Ovary (tissue), 9 donors: ENCODE measurements around the gene TBC1D12. TPM values are rescaled to one million over a fixed set of nuclear protein-coding genes. Genes with fewer than 3 reads are reported as not detected.

Experiments used
- DNase-seq, 5 donors: peaks; one replicate each; pipeline ENCODE4 v3.0.0-alpha.2; 2019 to 2020
- H3K27ac ChIP-seq, 2 donors: fragments of 200-600 bp; one replicate each; pipeline versions ENCODE4 v1.5.1 to v1.8.0; 2019 to 2022
- H3K27me3 ChIP-seq: fragments of 200-600 bp; one replicate; pipeline ENCODE4 v1.8.0; 2022
- H3K36me3 ChIP-seq: fragments of 200-600 bp; sonication (generic); one replicate; pipeline ENCODE4 v1.5.1; 2019
- H3K4me1 ChIP-seq: one replicate; pipeline ENCODE4 v1.8.1; 2013; ENCODE audit warnings: mild to moderate bottlenecking, moderate library complexity; ENCODE audit not compliant: insufficient read depth
- H3K4me3 ChIP-seq: fragments of 200-600 bp; sonication (generic); one replicate; pipeline ENCODE4 v1.5.1; 2017
- H3K9me3 ChIP-seq, 2 donors: fragments of 200-600 bp in 1 of 2; sonication (generic) in 1 of 2; one replicate each; pipeline versions ENCODE4 v1.5.1 to v1.8.1; 2013 to 2019; ENCODE audit warnings: mild to moderate bottlenecking in 1 of 2, moderate library complexity in 1 of 2
- EP300 ChIP-seq: sonication (generic); formaldehyde crosslinking; IDR thresholded peaks from one replicate; pipeline ENCODE4 v1.6.1; 2017; ENCODE audit warnings: antibody characterized with exemption
- POLR2A ChIP-seq: fragments of 450-650 bp; IDR thresholded peaks from one replicate; pipeline ENCODE4 v1.6.1; 2017; ENCODE audit warnings: antibody characterized with exemption, mild to moderate bottlenecking, moderate library complexity
- WGBS, 3 donors: extraction: QIAGEN DNeasy Blood & Tissue Kit in 1 of 3; methylation state at CpG; one replicate each; pipeline versions ENCODE4 v1.1.5 to v1.1.7; 2013 to 2017; 5-methylcytosine and 5-hydroxymethylcytosine counted together
- intact Hi-C, 4 donors: fragments of 100-400 bp; cut with DNase I; formaldehyde crosslinking; loops; one replicate each; pipeline versions ENCODE4 v1.11.0 to v1.15.1; 2022 to 2023
- polyA plus RNA-seq, 2 donors: library from polyadenylated mRNA; stranded (reverse); fragments of 200-250 nt in 1 of 2; fragments of 350-450 nt in 1 of 2; fragmentation: Illumina TruSeq in 1 of 2; extraction: RNeasy Lipid Tissue Mini Kit (QIAGEN cat#74804) in 1 of 2; gene quantifications; one replicate each; pipeline ENCODE4 v1.2.3, GENCODE V29; 2013 to 2014
- total RNA-seq, 7 donors: library from RNA; depleted of rRNA in 2 of 7; stranded (reverse); fragments of >200 nt in 2 of 7; fragmentation: NEBNext Ultra II Directional in 3 of 7; extraction: Animal tissue kit (Norgen Biotek cat#: 25700) in 3 of 7; gene quantifications; one replicate each; pipeline versions ENCODE4 v1.1.0 to v1.2.4, GENCODE V29; 2016 to 2023
- TF ChIP-seq, protein P1 (sequence below), 3 donors: fragments of 450-650 bp in 2 of 3; fragments of 200-600 bp in 1 of 3; IDR thresholded peaks; one replicate each; pipeline versions ENCODE4 v1.5.1 to v1.8.0; 2016 to 2022; ENCODE audit warnings: antibody characterized with exemption in 3 of 3, mild to moderate bottlenecking in 1 of 3
- donor health status: DM: no; HTN: no; CAD: no; lungs with moderate emphysema.
- donor health status: DM: no; HTN: no; CAD: no.
- donor health status: Bipolar disorder and iron deficiency.
- donor health status: DM: yes; HTN: yes; CAD: no.
- donor health status: DM: no; HTN: no; CAD: no.
- donor health status: DM: yes; HTN: yes; CAD: no.

The TBC1D12 gene
- total and polyA plus RNA-seq, 9 donors, result 5.6 to 20.4 (median 10.2) TPM

GRCh38 chr10:94417321-94417720, 15.0 kb downstream of the TBC1D12 start:
- H3K4me1 ChIP-seq, result peaks cover 3% of the 10 kb centered on the region
- no peaks in the 10 kb centered on the region for H3K9me3 ChIP-seq
- TF ChIP-seq EP300 (no peak), POLR2A (no peak)
- TF ChIP-seq, protein P1, sequence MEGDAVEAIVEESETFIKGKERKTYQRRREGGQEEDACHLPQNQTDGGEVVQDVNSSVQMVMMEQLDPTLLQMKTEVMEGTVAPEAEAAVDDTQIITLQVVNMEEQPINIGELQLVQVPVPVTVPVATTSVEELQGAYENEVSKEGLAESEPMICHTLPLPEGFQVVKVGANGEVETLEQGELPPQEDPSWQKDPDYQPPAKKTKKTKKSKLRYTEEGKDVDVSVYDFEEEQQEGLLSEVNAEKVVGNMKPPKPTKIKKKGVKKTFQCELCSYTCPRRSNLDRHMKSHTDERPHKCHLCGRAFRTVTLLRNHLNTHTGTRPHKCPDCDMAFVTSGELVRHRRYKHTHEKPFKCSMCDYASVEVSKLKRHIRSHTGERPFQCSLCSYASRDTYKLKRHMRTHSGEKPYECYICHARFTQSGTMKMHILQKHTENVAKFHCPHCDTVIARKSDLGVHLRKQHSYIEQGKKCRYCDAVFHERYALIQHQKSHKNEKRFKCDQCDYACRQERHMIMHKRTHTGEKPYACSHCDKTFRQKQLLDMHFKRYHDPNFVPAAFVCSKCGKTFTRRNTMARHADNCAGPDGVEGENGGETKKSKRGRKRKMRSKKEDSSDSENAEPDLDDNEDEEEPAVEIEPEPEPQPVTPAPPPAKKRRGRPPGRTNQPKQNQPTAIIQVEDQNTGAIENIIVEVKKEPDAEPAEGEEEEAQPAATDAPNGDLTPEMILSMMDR (IDR thresholded peaks at IDR 0.05), result no peak
- no peak for DNase-seq
- no peaks in the 10 kb centered on the region for H3K27me3 ChIP-seq
- H3K36me3 ChIP-seq, result no peaks in the 10 kb centered on the region
- no peak overlapping the region for H3K4me3 ChIP-seq
- intact Hi-C loops, result no loop called here
- H3K27ac ChIP-seq, result no peak overlapping the region
- WGBS, 3 donors, result 12 to 42% (median 13%) methylated on average over 1 of the region's 1 CpG

GRCh38 chr10:94420516-94420915, 18.2 kb downstream of the TBC1D12 start:
- intact Hi-C loops, result no loop called here
- TF ChIP-seq POLR2A, result no peak
- H3K4me1 ChIP-seq, result peaks cover 2% of the 10 kb centered on the region
- H3K36me3 ChIP-seq, result no peaks in the 10 kb centered on the region
- no peaks in the 10 kb centered on the region for H3K27me3 ChIP-seq
- DNase-seq, result no peak
- H3K9me3 ChIP-seq, result no peaks in the 10 kb centered on the region
- H3K27ac ChIP-seq, result no peak overlapping the region
- H3K4me3 ChIP-seq, result no peak overlapping the region
- 97% methylated on average over 5 of the region's 5 CpGs for WGBS, 3 donors

DNA sequence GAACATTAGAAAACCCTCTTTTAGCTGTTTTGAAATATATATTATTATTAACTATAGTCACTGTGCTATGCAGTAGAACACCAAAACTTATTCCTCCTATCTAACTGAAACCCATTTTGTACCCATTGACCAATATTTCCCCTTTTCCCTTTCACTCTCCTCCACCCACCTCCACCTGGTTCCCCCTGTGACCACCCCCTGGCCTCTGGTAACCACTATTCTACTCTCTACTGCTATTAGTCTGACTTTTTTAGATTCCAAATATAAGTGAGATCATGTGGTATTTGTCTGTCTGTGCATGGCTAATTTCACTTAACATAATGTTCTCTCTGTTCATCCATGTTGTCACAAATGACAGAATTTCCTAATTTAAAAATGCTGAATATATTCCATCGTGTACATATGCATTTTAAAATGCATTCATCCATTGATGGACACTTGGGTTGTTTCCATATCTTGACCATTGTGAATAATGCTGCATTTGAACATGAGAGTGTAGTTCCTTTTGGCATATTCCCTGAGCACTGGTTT, 18.7 kb downstream of the TBC1D12 start:
- TF ChIP-seq POLR2A, result no peak
- no peak for TF ChIP-seq EP300
- TF ChIP-seq, protein P1 (IDR thresholded peaks at IDR 0.05), result no peak
- WGBS, 3 donors, result 69 to 77% (median 74%) methylated on average over 1 of the region's 1 CpG

GRCh38 chr10:94423627-94424026, 21.3 kb downstream of the TBC1D12 start:
- no peaks in the 10 kb centered on the region for H3K9me3 ChIP-seq
- intact Hi-C loops, result no loop called here
- H3K27me3 ChIP-seq, result no peaks in the 10 kb centered on the region
- peaks cover 7% of the 10 kb centered on the region for H3K4me1 ChIP-seq
- H3K4me3 ChIP-seq, result no peak overlapping the region
- WGBS, 3 donors, result 9 to 23% (median 16%) methylated on average over 1 of the region's 1 CpG
- no peak for DNase-seq
- H3K27ac ChIP-seq, result no peak overlapping the region
- no peaks in the 10 kb centered on the region for H3K36me3 ChIP-seq
- TF ChIP-seq POLR2A (no peak), EP300 (no peak)
- TF ChIP-seq, protein P1 (IDR thresholded peaks at IDR 0.05), result no peak

More for the DNA sequence above, 18.7 kb downstream of the TBC1D12 start:
- DNase-seq, result no peak
- peaks cover 2% of the 10 kb centered on the region for H3K4me1 ChIP-seq
- H3K36me3 ChIP-seq, result no peaks in the 10 kb centered on the region
- H3K4me3 ChIP-seq, result no peak overlapping the region
- no peak overlapping the region for H3K27ac ChIP-seq
- H3K27me3 ChIP-seq, result no peaks in the 10 kb centered on the region
- no peaks in the 10 kb centered on the region for H3K9me3 ChIP-seq
- intact Hi-C loops, result no loop called here

- H3K4me1 ChIP-seq, result peaks cover 11% of the 10 kb centered on the region
- no peaks in the 10 kb centered on the region for H3K9me3 ChIP-seq
- 95 to 96% (median 95%) methylated on average over 4 of the region's 4 CpGs for WGBS, 3 donors
- H3K4me3 ChIP-seq, result no peak overlapping the region
- no peaks in the 10 kb centered on the region for H3K36me3 ChIP-seq
- TF ChIP-seq POLR2A (no peak), EP300 (no peak)
- TF ChIP-seq, protein P1 (IDR thresholded peaks at IDR 0.05), result no peak
- no peak for DNase-seq
- H3K27ac ChIP-seq, result no peak overlapping the region
- intact Hi-C loops, result no loop called here
- H3K27me3 ChIP-seq, result no peaks in the 10 kb centered on the region
Observed at GRCh38 chr10:94424714-94425337, 22.5 kb downstream of the TBC1D12 start.
